ENCODE data around the gene MPO. TPM values are rescaled to one million over a fixed set of nuclear protein-coding genes. Genes with fewer than 3 reads are reported as not detected.

MPO gene
- total RNA-seq, 4 donors from 2014 or later = 0.19 to 0.34 TPM; not detected in 2

GRCh38 chr17:58262149-58262548 lies 18.6 kb downstream of the MPO start:
- no peak for TF ChIP-seq CTCF (IDR thresholded peaks at IDR 0.05; ENCODE audit: low read depth)

- no peak for TF ChIP-seq CTCF (IDR thresholded peaks at IDR 0.05; ENCODE audit: low read depth)
These were observed 25.9 kb downstream of the MPO start for GRCh38 chr17:58254803-58255202.

GRCh38 chr17:58253082-58253481 lies 27.7 kb downstream of the MPO start:
- no peak for TF ChIP-seq CTCF (IDR thresholded peaks at IDR 0.05; ENCODE audit: low read depth)

- TF ChIP-seq CTCF (IDR thresholded peaks at IDR 0.05; ENCODE audit: low read depth) = no peak
These were observed 28.6 kb downstream of the MPO start for GRCh38 chr17:58252141-58252540.

- TF ChIP-seq CTCF (IDR thresholded peaks at IDR 0.05; ENCODE audit: low read depth) = no peak
These were observed 30.3 kb downstream of the MPO start for GRCh38 chr17:58250344-58251011.

- no peak for TF ChIP-seq CTCF (IDR thresholded peaks at IDR 0.05; ENCODE audit: low read depth)
These were observed 31.2 kb downstream of the MPO start for GRCh38 chr17:58249270-58250133.

- TF ChIP-seq CTCF (IDR thresholded peaks at IDR 0.05; ENCODE audit: low read depth) = no peak
These were observed 31.8 kb downstream of the MPO start for GRCh38 chr17:58248955-58249269.

All from subcutaneous adipose tissue (tissue), 4 donors.